HG03457 (cell line): ENCODE results near the gene RTN4.

Experiments
- ATAC-seq: cut with Tn5 transposase; IDR thresholded peaks from one replicate; pipeline ENCODE4 v1.9.1; 2021; ENCODE audit warnings: moderate number of reproducible peaks; ENCODE audit not compliant: unreplicated experiment

The RTN4 gene

GRCh38 chr2:55043841-55044240 is 6.4 kb downstream of the RTN4 start:
- ATAC-seq, result no peak

- no peak for ATAC-seq
Observed at GRCh38 chr2:55038428-55038827, 11.8 kb downstream of the RTN4 start.

GRCh38 chr2:55035716-55036115 is 14.5 kb downstream of the RTN4 start:
- ATAC-seq, result no peak

- no peak for ATAC-seq
Observed at GRCh38 chr2:55033921-55034320, 16.3 kb downstream of the RTN4 start.

- ATAC-seq, result peak; percentile 92
Observed at GRCh38 chr2:55033076-55033742, 17.0 kb downstream of the RTN4 start.

GRCh38 chr2:55031505-55031904 is 18.7 kb downstream of the RTN4 start:
- no peak for ATAC-seq

- no peak for ATAC-seq
Observed at GRCh38 chr2:55030766-55031165, 19.5 kb downstream of the RTN4 start.

GRCh38 chr2:55029098-55029497 is 21.2 kb downstream of the RTN4 start:
- ATAC-seq, result no peak

- no peak for ATAC-seq
Observed at GRCh38 chr2:55027226-55027625, 23.0 kb downstream of the RTN4 start.

- ATAC-seq, result no peak
Observed at GRCh38 chr2:55026202-55026601, 24.0 kb downstream of the RTN4 start.

- ATAC-seq, result peak; percentile 24
Observed at GRCh38 chr2:55025627-55026026, 24.6 kb downstream of the RTN4 start.

GRCh38 chr2:55025082-55025481 is 25.2 kb downstream of the RTN4 start:
- peak; percentile 51 for ATAC-seq

- ATAC-seq, result no peak
Observed at GRCh38 chr2:55022476-55022875, 27.8 kb downstream of the RTN4 start.

- no peak for ATAC-seq
Observed at GRCh38 chr2:55019526-55020258, 30.6 kb downstream of the RTN4 start.

GRCh38 chr2:55018619-55019018 is 31.6 kb downstream of the RTN4 start:
- ATAC-seq, result no peak

- ATAC-seq, result no peak
Observed at GRCh38 chr2:55017880-55018279, 32.4 kb downstream of the RTN4 start.

- ATAC-seq, result no peak
Observed at GRCh38 chr2:55017428-55017827, 32.8 kb downstream of the RTN4 start.

GRCh38 chr2:55014962-55015939 is 35.0 kb downstream of the RTN4 start:
- ATAC-seq, result no peak

GRCh38 chr2:55013936-55014335 is 36.3 kb downstream of the RTN4 start:
- ATAC-seq, result no peak

- ATAC-seq, result no peak
Observed at GRCh38 chr2:55012672-55013484, 37.4 kb downstream of the RTN4 start.
